Retinal pigment epithelial cell (primary cell): ENCODE measurements around the gene LATS2.

Experiments used
- DNase-seq: peaks from one replicate; pipeline ENCODE4 v3.0.0-alpha.2; 2010; ENCODE audit warnings: low read depth
- H3K4me3 ChIP-seq: 2 replicates; pipeline ENCODE4 v1.5.1; 2011; ENCODE audit warnings: mild to moderate bottlenecking, low read length, control low read depth, moderate library complexity
- CTCF ChIP-seq: conservative IDR thresholded peaks from 2 replicates; pipeline ENCODE4 v1.5.1; 2011; ENCODE audit warnings: low read depth, low read length, control low read depth, inconsistent platforms

LATS2 gene

GRCh38 chr13:20924758-20925394 lies 136.5 kb downstream of the LATS2 start:
- DNase-seq = no peak
- H3K4me3 ChIP-seq = no peak overlapping the region
- peak; percentile 87 for TF ChIP-seq CTCF

GRCh38 chr13:20923272-20923671 lies 138.1 kb downstream of the LATS2 start:
- TF ChIP-seq CTCF = no peak
- no peak overlapping the region for H3K4me3 ChIP-seq
- DNase-seq = no peak
